HFF-Myc (cell line): ENCODE data around the gene LDLR.
"Not testable (repeated sequence)": the region's sequence is repeated elsewhere in the genome, so short reads cannot be mapped to it uniquely, and the experiment has no call there.

Experiments used
- DNase-seq: peaks from one replicate; pipeline ENCODE4 v3.0.0-alpha.2; 2011; ENCODE audit warnings: low read depth; ENCODE audit errors: extremely low read depth
- H3K4me3 ChIP-seq: replicated peaks from 2 replicates; pipeline ENCODE4 v1.5.1; 2011; ENCODE audit warnings: low read depth, mild to moderate bottlenecking, control low read depth, low read length
- TF ChIP-seq, protein P1 (sequence below): IDR thresholded peaks from 2 replicates; pipeline ENCODE4 v1.5.1; 2012; ENCODE audit warnings: mild to moderate bottlenecking, low read depth, low read length, control low read depth; ENCODE audit errors: missing control alignments

Gene LDLR

DNA sequence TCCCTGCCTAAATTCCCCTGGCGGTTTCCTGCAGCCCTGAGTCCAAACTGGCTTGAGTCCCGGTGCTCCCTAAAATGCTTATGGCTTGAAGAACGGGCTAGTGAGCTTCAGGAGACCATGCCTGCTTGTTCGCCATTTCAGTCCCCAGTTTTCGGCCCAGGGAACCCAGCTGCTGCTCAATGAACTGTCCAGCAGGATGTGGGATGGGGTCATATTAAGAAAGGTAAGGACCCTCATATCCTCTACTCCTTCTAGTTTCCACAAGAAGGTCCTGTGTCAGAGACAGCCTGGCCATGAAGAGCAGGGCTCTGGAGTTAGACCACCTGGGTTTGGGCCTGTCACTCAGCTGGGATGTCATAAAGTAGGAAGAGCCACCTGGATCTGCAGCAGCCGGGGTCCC lies 83.3 kb downstream of the LDLR start:
- DNase-seq, result no peak
- TF ChIP-seq, protein P1, sequence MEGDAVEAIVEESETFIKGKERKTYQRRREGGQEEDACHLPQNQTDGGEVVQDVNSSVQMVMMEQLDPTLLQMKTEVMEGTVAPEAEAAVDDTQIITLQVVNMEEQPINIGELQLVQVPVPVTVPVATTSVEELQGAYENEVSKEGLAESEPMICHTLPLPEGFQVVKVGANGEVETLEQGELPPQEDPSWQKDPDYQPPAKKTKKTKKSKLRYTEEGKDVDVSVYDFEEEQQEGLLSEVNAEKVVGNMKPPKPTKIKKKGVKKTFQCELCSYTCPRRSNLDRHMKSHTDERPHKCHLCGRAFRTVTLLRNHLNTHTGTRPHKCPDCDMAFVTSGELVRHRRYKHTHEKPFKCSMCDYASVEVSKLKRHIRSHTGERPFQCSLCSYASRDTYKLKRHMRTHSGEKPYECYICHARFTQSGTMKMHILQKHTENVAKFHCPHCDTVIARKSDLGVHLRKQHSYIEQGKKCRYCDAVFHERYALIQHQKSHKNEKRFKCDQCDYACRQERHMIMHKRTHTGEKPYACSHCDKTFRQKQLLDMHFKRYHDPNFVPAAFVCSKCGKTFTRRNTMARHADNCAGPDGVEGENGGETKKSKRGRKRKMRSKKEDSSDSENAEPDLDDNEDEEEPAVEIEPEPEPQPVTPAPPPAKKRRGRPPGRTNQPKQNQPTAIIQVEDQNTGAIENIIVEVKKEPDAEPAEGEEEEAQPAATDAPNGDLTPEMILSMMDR, result no peak
- H3K4me3 ChIP-seq, result no peak overlapping the region

DNA sequence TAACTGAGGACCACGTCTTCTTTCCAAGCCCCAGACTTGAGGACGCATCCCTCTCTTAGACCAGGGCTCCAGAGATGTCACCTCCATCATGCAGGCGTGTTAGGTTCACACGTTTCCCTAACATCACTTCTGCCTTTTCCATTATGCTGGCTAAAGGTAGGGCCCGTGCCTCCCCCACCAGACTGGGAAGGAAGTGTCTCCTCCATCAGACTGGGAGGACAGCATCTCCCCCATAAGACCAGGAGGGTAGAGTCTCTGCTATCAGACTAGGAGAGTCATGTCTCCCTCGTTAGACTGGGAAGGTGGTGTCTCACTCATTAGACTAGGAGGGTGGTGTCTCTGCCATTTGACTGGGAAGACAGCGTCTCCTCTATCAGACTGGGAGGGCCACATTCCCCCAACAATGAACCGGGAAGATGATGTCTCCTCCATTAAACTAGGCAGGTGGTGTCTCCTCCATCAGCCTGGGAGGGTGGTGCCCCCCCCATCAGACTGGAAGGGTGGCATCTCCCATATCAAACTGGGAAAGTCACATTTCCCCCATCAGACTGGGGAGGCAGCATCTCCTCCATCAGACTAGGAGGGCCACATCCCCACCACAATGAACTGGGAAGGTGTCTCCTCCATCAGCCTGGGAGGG lies 84.4 kb downstream of the LDLR start:
- DNase-seq, result no peak
- H3K4me3 ChIP-seq, result no peak overlapping the region
- TF ChIP-seq, protein P1, result no peak

DNA sequence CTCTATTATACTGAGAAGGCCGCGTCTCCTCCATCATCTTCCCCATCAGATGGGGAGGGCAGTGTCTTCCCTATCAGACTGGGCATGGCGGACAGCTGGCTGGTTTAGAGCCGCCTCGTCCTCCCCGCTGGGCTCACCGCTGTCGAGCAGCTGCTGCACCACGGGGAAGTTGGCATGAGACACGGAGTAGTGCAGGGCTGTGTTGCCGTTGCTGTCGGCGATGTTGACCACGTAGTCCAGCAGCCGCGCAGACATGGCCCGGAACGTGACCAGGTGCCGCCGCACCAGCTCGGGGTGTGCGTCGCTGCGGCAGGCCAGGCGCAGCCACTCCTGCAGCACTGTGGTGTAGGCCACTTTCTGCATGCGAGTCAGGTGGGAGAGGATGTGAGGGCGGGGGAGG lies 85.1 kb downstream of the LDLR start:
- no peak for DNase-seq
- TF ChIP-seq, protein P1, result no peak
- no peak overlapping the region for H3K4me3 ChIP-seq

DNA sequence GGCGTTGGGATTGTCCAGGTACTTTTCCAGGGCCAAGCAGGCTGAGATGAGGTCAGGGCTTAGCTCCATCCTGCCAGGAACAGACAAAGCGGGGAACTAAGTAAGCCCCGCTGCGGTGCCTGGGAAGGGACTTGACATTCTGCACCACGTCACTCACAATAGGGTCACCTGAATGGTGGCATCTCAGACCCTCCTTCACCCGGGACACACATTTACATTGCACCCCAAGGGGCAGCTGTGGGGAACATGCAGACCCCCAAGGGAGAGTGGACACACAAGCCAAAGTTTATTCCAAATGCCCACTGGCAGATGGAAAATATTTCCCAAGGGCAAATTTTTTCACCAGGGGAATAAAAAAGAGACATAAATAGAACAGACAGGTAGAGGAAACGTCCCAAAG lies 86.7 kb downstream of the LDLR start:
- H3K4me3 ChIP-seq, result no peak overlapping the region
- no peak for DNase-seq
- TF ChIP-seq, protein P1, result no peak

DNA sequence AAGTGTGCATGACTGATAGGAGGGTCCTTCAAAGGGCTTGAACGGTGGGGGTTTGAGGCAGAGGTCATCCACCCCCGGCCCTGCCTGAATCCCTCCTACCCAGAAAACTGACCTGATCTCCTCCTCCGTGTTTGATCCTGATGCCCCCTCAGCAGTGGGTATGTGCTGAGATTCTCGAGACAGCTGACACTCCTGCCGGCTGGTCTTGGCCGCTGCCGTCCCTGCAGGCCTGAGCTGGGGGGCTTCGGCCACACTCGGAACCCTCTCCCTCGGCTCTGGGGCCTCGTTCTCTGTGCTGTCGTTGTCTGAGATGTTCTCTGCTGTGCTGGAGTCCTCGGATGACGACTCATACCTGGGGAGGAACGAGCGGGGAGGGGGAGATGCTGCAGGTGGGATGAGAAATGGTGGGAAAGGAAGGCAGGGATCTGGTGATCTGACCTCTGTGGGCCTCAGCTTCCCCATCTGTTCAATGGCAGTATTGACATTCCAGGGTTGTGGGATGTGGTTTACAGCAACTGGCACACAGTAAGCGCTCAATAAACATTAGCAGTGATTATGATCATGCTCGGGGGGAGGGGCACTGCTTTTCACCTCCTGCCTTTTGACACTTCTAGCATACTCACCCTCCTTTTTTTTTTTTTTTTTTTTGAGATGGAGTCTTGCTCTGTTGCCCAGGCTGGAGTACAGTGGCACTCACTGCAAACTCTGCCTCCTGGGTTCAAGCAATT lies 87.4 kb downstream of the LDLR start:
- no peak for DNase-seq
- TF ChIP-seq, protein P1, result no peak
- no peak overlapping the region for H3K4me3 ChIP-seq

DNA sequence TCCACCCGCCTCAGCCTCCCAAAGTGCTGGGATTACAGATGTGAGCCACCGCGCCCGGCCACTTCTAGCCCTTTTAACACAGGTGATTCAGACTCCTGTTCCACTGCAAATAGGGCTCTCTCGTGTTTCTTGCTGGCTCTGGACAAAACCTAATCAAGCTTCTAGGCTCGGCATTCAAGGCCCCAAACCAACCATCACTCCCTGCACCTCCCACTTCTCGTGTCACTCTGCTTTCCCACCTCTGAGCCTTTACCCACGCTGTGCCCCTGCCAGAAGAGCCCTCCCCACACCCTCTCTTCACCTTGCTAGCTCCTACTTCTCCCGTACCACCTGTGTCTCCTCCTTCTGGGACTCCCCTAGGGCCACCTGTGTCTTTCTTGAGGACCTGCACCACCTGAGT lies 88.3 kb downstream of the LDLR start:
- no peak overlapping the region for H3K4me3 ChIP-seq
- no peak for DNase-seq
- TF ChIP-seq, protein P1, result no peak

DNA sequence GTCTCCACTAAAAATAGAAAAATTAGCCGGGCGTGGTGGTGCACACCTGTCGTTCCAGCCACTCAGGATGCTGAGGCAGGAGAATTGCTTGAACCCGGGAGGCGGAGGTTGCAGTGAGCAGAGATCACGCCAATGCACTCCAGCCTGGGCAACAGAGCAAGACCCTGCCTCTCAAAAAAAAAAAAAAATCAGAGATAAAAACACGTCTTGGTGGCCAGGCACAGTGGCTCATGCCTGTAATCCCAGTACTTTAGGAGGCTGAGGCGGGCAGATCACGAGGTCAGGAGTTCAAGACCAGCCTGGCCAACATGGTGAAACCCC lies 89.8 kb downstream of the LDLR start:
- not testable (repeated sequence) for DNase-seq, H3K4me3 ChIP-seq
